ENCODE data around the gene EDEM3.
"Not testable (repeated sequence)": the region's sequence is repeated elsewhere in the genome, so short reads cannot be mapped to it uniquely, and the experiment has no call there.

EDEM3 gene

GRCh38 chr1:184754476-184755225, at the start of gene EDEM3:
Gene EDEM3 (minus strand): TSS chr1:184754858. CDS start chr1:184754646, 212 bp downstream.
- peak; percentile 100 for DNase-seq

GRCh38 chr1:184804220-184804619, 49.6 kb upstream of the EDEM3 start:
- DNase-seq, result no peak

GRCh38 chr1:184803180-184803492, 48.5 kb upstream of the EDEM3 start:
- no peak for DNase-seq

- no peak for DNase-seq
Measured at GRCh38 chr1:184802354-184803179, 47.9 kb upstream of the EDEM3 start.

- peak; percentile 41 for DNase-seq
Measured at GRCh38 chr1:184801503-184801902, 46.8 kb upstream of the EDEM3 start.

- no peak for DNase-seq
Measured at GRCh38 chr1:184800876-184801275, 46.2 kb upstream of the EDEM3 start.

GRCh38 chr1:184793967-184794366, 39.3 kb upstream of the EDEM3 start:
- no peak for DNase-seq

GRCh38 chr1:184792450-184792969, 37.9 kb upstream of the EDEM3 start:
- DNase-seq, result peak; percentile 76

- no peak for DNase-seq
Measured at GRCh38 chr1:184791550-184791900, 36.9 kb upstream of the EDEM3 start.

- DNase-seq, result no peak
Measured at GRCh38 chr1:184790642-184791549, 36.2 kb upstream of the EDEM3 start.

- peak; percentile 28 for DNase-seq
Measured at GRCh38 chr1:184789884-184790283, 35.2 kb upstream of the EDEM3 start.

GRCh38 chr1:184788970-184789369, 34.3 kb upstream of the EDEM3 start:
- no peak for DNase-seq

GRCh38 chr1:184785529-184785928, 30.9 kb upstream of the EDEM3 start:
- no peak for DNase-seq

- DNase-seq, result not testable (repeated sequence)
Measured at GRCh38 chr1:184783723-184784122, 29.1 kb upstream of the EDEM3 start.

GRCh38 chr1:184781941-184782340, 27.3 kb upstream of the EDEM3 start:
- no peak for DNase-seq

- no peak for DNase-seq
Measured at GRCh38 chr1:184775885-184776284, 21.2 kb upstream of the EDEM3 start.

GRCh38 chr1:184775329-184775728, 20.7 kb upstream of the EDEM3 start:
- DNase-seq, result no peak

- no peak for DNase-seq
Measured at GRCh38 chr1:184773762-184774320, 19.2 kb upstream of the EDEM3 start.

GRCh38 chr1:184771190-184771691, 16.6 kb upstream of the EDEM3 start:
- no peak for DNase-seq

GRCh38 chr1:184770181-184770979, 15.7 kb upstream of the EDEM3 start:
- DNase-seq, result no peak

- no peak for DNase-seq
Measured at GRCh38 chr1:184769241-184769640, 14.6 kb upstream of the EDEM3 start.

- DNase-seq, result no peak
Measured at GRCh38 chr1:184768467-184768866, 13.8 kb upstream of the EDEM3 start.
